ENCODE measurements around the gene CLSTN1.

CLSTN1 gene

DNA sequence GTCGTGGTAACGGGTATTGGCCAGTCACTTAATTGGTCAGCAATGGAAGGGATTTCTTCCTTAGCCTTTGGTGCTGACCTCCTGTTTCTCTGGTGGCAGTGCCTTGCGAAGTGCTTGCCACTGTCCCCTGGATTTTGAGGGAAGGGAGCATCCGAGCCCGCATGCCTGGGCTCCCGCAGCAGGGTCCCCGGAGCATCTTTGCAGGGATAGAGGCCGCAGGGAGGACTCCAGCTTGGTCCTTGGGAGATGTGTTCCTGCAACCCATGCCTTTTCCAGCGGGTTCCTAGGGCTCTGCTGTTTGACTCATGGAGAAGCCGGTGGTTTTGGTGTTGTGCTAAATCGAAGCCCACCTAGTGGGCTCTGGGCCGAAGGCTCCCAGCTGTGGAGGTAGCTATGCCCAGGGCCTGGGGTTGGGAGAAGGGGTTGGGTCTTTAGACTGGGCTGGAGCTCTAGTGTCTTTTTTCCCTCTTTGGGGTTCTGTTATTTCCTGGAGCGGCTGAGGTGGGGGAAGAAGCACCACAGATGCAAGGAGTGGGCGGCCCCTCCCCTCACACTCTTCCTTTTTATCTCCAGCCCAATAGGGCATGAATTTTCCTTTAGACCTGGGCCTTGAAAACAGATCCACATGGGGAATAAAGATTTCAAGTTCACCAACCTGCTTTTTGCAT, 133.2 kb downstream of the CLSTN1 start:
- Mint-ChIP-seq H3K36me3 (ENCODE audit: low read depth) (no peaks in the 10 kb centered on the region), H3K9me3 (no peaks in the 10 kb centered on the region), H3K27ac (no peak overlapping the region), H3K27me3 (ENCODE audit: low read depth, poor library complexity) (peaks cover 82% of the 10 kb centered on the region), H3K4me3 (peak overlapping the region; percentile 88), H3K4me1 (peaks cover 12% of the 10 kb centered on the region)
- no peak for DNase-seq
- TF ChIP-seq, protein P1, sequence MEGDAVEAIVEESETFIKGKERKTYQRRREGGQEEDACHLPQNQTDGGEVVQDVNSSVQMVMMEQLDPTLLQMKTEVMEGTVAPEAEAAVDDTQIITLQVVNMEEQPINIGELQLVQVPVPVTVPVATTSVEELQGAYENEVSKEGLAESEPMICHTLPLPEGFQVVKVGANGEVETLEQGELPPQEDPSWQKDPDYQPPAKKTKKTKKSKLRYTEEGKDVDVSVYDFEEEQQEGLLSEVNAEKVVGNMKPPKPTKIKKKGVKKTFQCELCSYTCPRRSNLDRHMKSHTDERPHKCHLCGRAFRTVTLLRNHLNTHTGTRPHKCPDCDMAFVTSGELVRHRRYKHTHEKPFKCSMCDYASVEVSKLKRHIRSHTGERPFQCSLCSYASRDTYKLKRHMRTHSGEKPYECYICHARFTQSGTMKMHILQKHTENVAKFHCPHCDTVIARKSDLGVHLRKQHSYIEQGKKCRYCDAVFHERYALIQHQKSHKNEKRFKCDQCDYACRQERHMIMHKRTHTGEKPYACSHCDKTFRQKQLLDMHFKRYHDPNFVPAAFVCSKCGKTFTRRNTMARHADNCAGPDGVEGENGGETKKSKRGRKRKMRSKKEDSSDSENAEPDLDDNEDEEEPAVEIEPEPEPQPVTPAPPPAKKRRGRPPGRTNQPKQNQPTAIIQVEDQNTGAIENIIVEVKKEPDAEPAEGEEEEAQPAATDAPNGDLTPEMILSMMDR (IDR thresholded peaks at IDR 0.05), result no peak

DNA sequence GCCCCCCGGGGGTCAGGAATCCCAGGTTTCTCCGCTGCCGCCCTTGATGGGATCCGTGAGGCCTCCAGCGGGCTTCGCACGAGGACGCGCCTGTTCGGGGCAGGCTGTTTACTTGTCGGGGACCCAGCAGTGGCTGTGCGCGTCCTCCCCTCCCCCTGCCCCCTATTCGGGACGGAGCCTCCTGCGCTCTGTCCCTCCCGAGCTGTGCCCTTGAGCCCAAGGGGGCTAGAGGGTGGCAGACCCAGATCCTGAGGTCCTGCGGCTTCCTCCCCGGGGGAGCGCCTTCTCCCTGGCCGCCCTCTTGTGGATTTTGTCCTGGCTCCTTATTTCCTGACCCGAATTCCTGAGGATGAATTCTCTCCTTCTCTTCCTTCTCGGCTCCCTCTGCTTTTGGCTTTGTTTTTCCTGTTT, 133.8 kb downstream of the CLSTN1 start:
- peaks cover 83% of the 10 kb centered on the region for H3K27me3 Mint-ChIP-seq (ENCODE audit: low read depth, poor library complexity)
- TF ChIP-seq, protein P1 (IDR thresholded peaks at IDR 0.05), result no peak
- no peaks in the 10 kb centered on the region for H3K36me3 Mint-ChIP-seq (ENCODE audit: low read depth)
- H3K27ac Mint-ChIP-seq, result no peak overlapping the region
- no peaks in the 10 kb centered on the region for H3K9me3 Mint-ChIP-seq
- peak; percentile 51 for DNase-seq
- peaks cover 12% of the 10 kb centered on the region for H3K4me1 Mint-ChIP-seq
- peak overlapping the region; percentile 88 for H3K4me3 Mint-ChIP-seq

DNA sequence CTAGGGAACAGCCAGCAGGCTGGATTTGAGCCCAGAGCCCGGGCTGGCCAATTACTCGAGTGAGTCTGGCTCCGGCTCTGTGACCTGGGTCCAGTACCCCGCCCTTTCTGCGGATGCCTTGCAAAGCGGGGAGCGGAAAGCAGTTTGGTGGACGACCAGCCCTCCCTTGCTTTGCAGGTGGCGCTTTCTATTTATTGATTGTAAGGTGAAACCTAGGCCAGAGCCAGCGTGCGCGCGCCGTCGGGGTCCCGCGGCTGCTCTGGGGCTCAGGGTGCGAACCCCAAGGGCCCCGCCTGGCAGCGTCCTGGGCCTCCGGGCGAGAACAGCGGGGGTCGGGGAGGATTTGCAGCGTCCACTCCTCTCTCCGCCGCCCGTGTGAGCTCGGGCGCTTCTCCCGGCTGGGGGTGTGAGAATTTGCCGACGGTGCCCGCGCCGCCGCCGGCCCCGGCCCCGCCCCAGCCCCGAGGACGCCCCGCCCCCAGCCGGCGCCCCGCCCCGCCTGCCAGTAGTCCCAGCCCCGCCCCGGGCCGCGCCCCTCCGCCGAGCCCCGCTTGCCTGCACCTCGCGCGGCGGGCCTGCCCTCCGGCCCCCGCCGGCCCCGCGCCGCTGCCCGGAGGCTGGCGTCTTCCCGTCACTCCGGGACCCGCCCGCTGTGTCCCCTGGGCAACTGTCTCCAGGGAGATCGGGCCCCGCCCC, 134.6 kb downstream of the CLSTN1 start:
- DNase-seq, result peak; percentile 94
- H3K36me3 Mint-ChIP-seq (ENCODE audit: low read depth), result no peaks in the 10 kb centered on the region
- H3K9me3 Mint-ChIP-seq, result no peaks in the 10 kb centered on the region
- no peak overlapping the region for H3K27ac Mint-ChIP-seq
- peak overlapping the region; percentile 84 for H3K4me3 Mint-ChIP-seq
- peaks cover 12% of the 10 kb centered on the region for H3K4me1 Mint-ChIP-seq
- H3K27me3 Mint-ChIP-seq (ENCODE audit: low read depth, poor library complexity), result peaks cover 80% of the 10 kb centered on the region
- TF ChIP-seq, protein P1 (IDR thresholded peaks at IDR 0.05), result no peak

DNA sequence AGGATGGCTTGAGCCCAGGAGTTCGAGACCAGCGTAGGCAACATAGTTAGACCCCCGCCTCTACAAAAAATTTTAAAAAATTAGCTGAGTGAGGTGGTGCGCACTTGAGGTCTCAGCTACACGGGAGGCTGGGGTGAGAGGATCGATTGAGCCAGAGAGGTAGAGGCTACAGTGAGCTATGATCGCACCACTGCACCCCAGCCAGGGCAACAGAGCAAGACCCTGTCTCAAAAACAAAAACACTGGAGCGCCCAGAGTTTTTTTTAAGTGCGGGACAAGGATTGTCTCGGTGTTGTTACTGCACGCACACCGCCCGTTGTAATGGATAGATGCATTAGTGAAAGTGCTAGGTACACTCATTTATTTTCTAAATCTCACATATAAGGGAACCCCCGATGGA, 135.2 kb downstream of the CLSTN1 start:
- H3K27me3 Mint-ChIP-seq (ENCODE audit: low read depth, poor library complexity), result peaks cover 75% of the 10 kb centered on the region
- H3K36me3 Mint-ChIP-seq (ENCODE audit: low read depth), result no peaks in the 10 kb centered on the region
- H3K4me1 Mint-ChIP-seq, result peaks cover 12% of the 10 kb centered on the region
- no peaks in the 10 kb centered on the region for H3K9me3 Mint-ChIP-seq
- H3K27ac Mint-ChIP-seq, result no peak overlapping the region
- TF ChIP-seq, protein P1 (IDR thresholded peaks at IDR 0.05), result no peak
- H3K4me3 Mint-ChIP-seq, result peak overlapping the region; percentile 84
- DNase-seq, result no peak

DNA sequence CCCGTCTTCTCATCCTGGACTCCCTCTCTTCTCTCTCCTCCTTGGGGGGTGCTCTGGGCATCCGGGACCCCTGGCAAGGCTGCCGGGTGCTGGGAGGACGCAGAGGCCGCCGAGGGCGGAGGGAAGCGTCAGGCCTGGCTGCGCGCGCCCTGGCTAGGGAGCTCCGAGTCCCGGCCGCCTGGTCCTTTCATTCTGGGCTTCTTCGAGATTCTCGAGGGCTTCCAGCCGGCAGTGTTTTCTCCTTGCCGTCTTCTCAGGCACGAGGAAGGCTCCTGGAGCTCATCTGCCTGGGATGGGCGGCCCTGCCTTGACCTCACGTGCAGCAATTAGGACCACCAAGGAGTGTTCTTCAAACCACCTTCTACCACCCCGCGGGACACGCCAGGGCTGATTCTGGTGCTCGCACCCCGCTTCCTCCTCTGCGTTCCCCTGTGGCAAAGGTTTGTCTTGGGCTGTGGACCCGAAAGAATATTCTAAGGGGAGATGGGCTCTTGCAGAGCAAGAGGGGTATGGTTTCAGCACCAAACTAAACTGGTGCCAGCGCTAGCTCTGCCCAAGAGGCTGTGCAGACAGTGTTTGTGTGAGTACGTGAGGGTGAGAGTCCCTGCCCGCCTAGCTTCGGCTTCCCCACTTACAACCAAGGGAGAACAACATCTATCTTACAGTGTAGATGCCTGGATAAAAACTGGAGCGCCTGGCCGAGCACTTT, 135.7 kb downstream of the CLSTN1 start:
- H3K36me3 Mint-ChIP-seq (ENCODE audit: low read depth), result no peaks in the 10 kb centered on the region
- peaks cover 69% of the 10 kb centered on the region for H3K27me3 Mint-ChIP-seq (ENCODE audit: low read depth, poor library complexity)
- peak overlapping the region; percentile 84 for H3K4me3 Mint-ChIP-seq
- peak; percentile 51 for DNase-seq
- TF ChIP-seq, protein P1 (IDR thresholded peaks at IDR 0.05), result no peak
- peaks cover 12% of the 10 kb centered on the region for H3K4me1 Mint-ChIP-seq
- no peak overlapping the region for H3K27ac Mint-ChIP-seq
- no peaks in the 10 kb centered on the region for H3K9me3 Mint-ChIP-seq

Data from nephron progenitor cell (in vitro differentiated cells).